Neural progenitor cell (in vitro differentiated cells): ENCODE results near the gene ATXN10. TPM values are rescaled to one million over a fixed set of nuclear protein-coding genes. Genes with fewer than 3 reads are reported as not detected.
"Not testable (repeated sequence)": the region's sequence is repeated elsewhere in the genome, so short reads cannot be mapped to it uniquely, and the experiment has no call there.

ENCODE experiments used
- DNase-seq: peaks from one replicate; pipeline ENCODE4 v3.0.0-alpha.2; 2016; ENCODE audit warnings: low spot score
- H2AFZ ChIP-seq: fragments of 200-600 bp; sonication (generic); replicated peaks from 2 replicates; pipeline ENCODE4 v1.6.1; 2016; ENCODE audit warnings: antibody characterized with exemption
- H3F3A ChIP-seq: fragments of 200-600 bp; sonication (generic); 2 replicates; pipeline ENCODE4 v1.6.1; 2016; ENCODE audit warnings: antibody characterized with exemption, low read depth
- H3K27ac ChIP-seq: fragments of 200-600 bp; sonication (generic); 2 replicates; pipeline ENCODE4 v1.5.1; 2016; ENCODE audit warnings: mild to moderate bottlenecking
- H3K27me3 ChIP-seq: fragments of 200-600 bp; sonication (generic); 2 replicates; pipeline ENCODE4 v1.6.1; 2016; ENCODE audit warnings: mild to moderate bottlenecking, moderate library complexity
- H3K36me3 ChIP-seq: fragments of 200-600 bp; sonication (generic); 2 replicates; pipeline ENCODE4 v1.5.1; 2016
- H3K4me1 ChIP-seq: fragments of 200-600 bp; sonication (generic); 2 replicates; pipeline ENCODE4 v1.6.1; 2016; ENCODE audit warnings: mixed run types
- H3K4me2 ChIP-seq: fragments of 200-600 bp; sonication (generic); 2 replicates; pipeline ENCODE4 v1.6.1; 2016
- H3K4me3 ChIP-seq: fragments of 200-600 bp; sonication (generic); 2 replicates; pipeline ENCODE4 v1.5.1; 2016
- H3K79me2 ChIP-seq: fragments of 200-600 bp; sonication (generic); 2 replicates; pipeline ENCODE4 v1.6.1; 2016; ENCODE audit warnings: low read depth
- H3K9ac ChIP-seq: fragments of 200-600 bp; sonication (generic); 2 replicates; pipeline ENCODE4 v1.6.1; 2016
- H3K9me3 ChIP-seq: fragments of 200-600 bp; sonication (generic); 2 replicates; pipeline ENCODE4 v1.5.1; 2016; ENCODE audit warnings: low read depth
- H4K20me1 ChIP-seq: fragments of 200-600 bp; sonication (generic); 2 replicates; pipeline ENCODE4 v1.6.1; 2016; ENCODE audit warnings: low read depth
- H3K27ac Mint-ChIP-seq: 3 replicates; pipeline ENCODE4 v1.8.0; 2021; ENCODE audit warnings: mixed read lengths
- H3K27me3 Mint-ChIP-seq: 2 replicates; pipeline ENCODE4 v1.8.0; 2022; ENCODE audit warnings: low read depth, mild to moderate bottlenecking, inconsistent platforms, moderate library complexity, mixed read lengths; ENCODE audit not compliant: insufficient read depth
- H3K36me3 Mint-ChIP-seq: 3 replicates; pipeline ENCODE4 v1.8.0; 2021; ENCODE audit warnings: mixed read lengths
- H3K4me1 Mint-ChIP-seq: 3 replicates; pipeline ENCODE4 v1.8.0; 2021; ENCODE audit warnings: mixed read lengths
- H3K4me3 Mint-ChIP-seq: 3 replicates; pipeline ENCODE4 v1.8.0; 2021; ENCODE audit warnings: mild to moderate bottlenecking, moderate library complexity, mixed read lengths
- H3K9me3 Mint-ChIP-seq: 3 replicates; pipeline ENCODE4 v1.8.0; 2020; ENCODE audit warnings: mixed read lengths
- CTCF ChIP-seq: fragments of 200-600 bp; sonication (generic); IDR thresholded peaks from 2 replicates; pipeline ENCODE4 v1.5.1; 2017; ENCODE audit warnings: antibody characterized with exemption, mild to moderate bottlenecking
- EZH2 ChIP-seq: fragments of 200-600 bp; sonication (generic); IDR thresholded peaks from 2 replicates; pipeline ENCODE4 v1.6.1; 2017; ENCODE audit warnings: antibody characterized with exemption, mild to moderate bottlenecking, moderate library complexity
- EZH2phosphoT487 ChIP-seq: fragments of 200-600 bp; sonication (generic); IDR thresholded peaks from 2 replicates; pipeline ENCODE4 v1.6.1; 2017; ENCODE audit warnings: antibody characterized with exemption
- total RNA-seq: library from RNA; depleted of rRNA; stranded (reverse); fragments of >200 nt; gene quantifications from 2 replicates; pipeline ENCODE4 v1.2.3, GENCODE V29; 2015; ENCODE audit warnings: low replicate concordance

ATXN10 gene
- total RNA-seq, 1 donor from 2014 or later = 168 TPM

- Histone ChIP-seq H3K9ac (no peak overlapping the region), H3F3A (no peaks in the 10 kb centered on the region), H3K4me3 (no peak overlapping the region), H3K4me2 (no peak overlapping the region), H3K27me3 (no peaks in the 10 kb centered on the region), H2AFZ (no peak overlapping the region), H3K9me3 (peaks cover 14% of the 10 kb centered on the region), H4K20me1 (no peaks in the 10 kb centered on the region), H3K36me3 (peaks cover 34% of the 10 kb centered on the region), H3K27ac (no peak overlapping the region), H3K4me1 (no peaks in the 10 kb centered on the region), H3K79me2 (peaks cover 11% of the 10 kb centered on the region)
- no peak overlapping the region for H3K27ac Mint-ChIP-seq
- H3K27me3 Mint-ChIP-seq = no peaks in the 10 kb centered on the region
- H3K4me1 Mint-ChIP-seq = no peaks in the 10 kb centered on the region
- peaks cover 63% of the 10 kb centered on the region for H3K36me3 Mint-ChIP-seq
- peaks cover 50% of the 10 kb centered on the region for H3K9me3 Mint-ChIP-seq
- no peak for DNase-seq
- TF ChIP-seq EZH2 (no peak), EZH2phosphoT487 (no peak), CTCF (no peak)
- no peak overlapping the region for H3K4me3 Mint-ChIP-seq
Observed at GRCh38 chr22:45793161-45793560, 121.5 kb downstream of the ATXN10 start.

GRCh38 chr22:45793892-45794291, 122.3 kb downstream of the ATXN10 start:
- Histone ChIP-seq H3K9ac (no peak overlapping the region), H3K4me1 (no peaks in the 10 kb centered on the region), H3K4me2 (no peak overlapping the region), H3K27me3 (no peaks in the 10 kb centered on the region), H3K4me3 (no peak overlapping the region), H3K79me2 (peaks cover 11% of the 10 kb centered on the region), H3K27ac (no peak overlapping the region), H3F3A (no peaks in the 10 kb centered on the region), H3K36me3 (peaks cover 34% of the 10 kb centered on the region), H3K9me3 (peaks cover 14% of the 10 kb centered on the region), H2AFZ (no peak overlapping the region), H4K20me1 (no peaks in the 10 kb centered on the region)
- Mint-ChIP-seq H3K4me1 (no peaks in the 10 kb centered on the region), H3K27me3 (no peaks in the 10 kb centered on the region), H3K9me3 (peaks cover 52% of the 10 kb centered on the region), H3K27ac (no peak overlapping the region), H3K4me3 (no peak overlapping the region), H3K36me3 (peaks cover 69% of the 10 kb centered on the region)
- no peak for TF ChIP-seq EZH2phosphoT487
- TF ChIP-seq EZH2 = no peak
- no peak for TF ChIP-seq CTCF
- DNase-seq = no peak

GRCh38 chr22:45796009-45796408, 124.4 kb downstream of the ATXN10 start:
- H3K4me1 ChIP-seq, H3K4me1 Mint-ChIP-seq, H3K4me3 ChIP-seq, H3K4me2 ChIP-seq, H4K20me1 ChIP-seq, H2AFZ ChIP-seq, H3K79me2 ChIP-seq, DNase-seq, H3K27ac ChIP-seq, H3K9ac ChIP-seq, H3K4me3 Mint-ChIP-seq, H3K27ac Mint-ChIP-seq, H3F3A ChIP-seq, H3K27me3 ChIP-seq, H3K27me3 Mint-ChIP-seq: not testable (repeated sequence)
- Histone ChIP-seq H3K36me3 (peaks cover 38% of the 10 kb centered on the region), H3K9me3 (peaks cover 14% of the 10 kb centered on the region)
- peaks cover 69% of the 10 kb centered on the region for H3K36me3 Mint-ChIP-seq
- H3K9me3 Mint-ChIP-seq = peaks cover 51% of the 10 kb centered on the region

- Histone ChIP-seq H3K9ac (no peak overlapping the region), H3K4me3 (no peak overlapping the region), H3K27me3 (no peaks in the 10 kb centered on the region), H3K36me3 (peaks cover 30% of the 10 kb centered on the region), H2AFZ (no peak overlapping the region), H3K9me3 (peaks cover 14% of the 10 kb centered on the region), H3K4me2 (no peak overlapping the region), H3K79me2 (no peaks in the 10 kb centered on the region), H3K4me1 (no peaks in the 10 kb centered on the region), H3F3A (no peaks in the 10 kb centered on the region), H4K20me1 (no peaks in the 10 kb centered on the region), H3K27ac (no peak overlapping the region)
- TF ChIP-seq EZH2phosphoT487 (no peak), CTCF (no peak), EZH2 (no peak)
- DNase-seq = no peak
- Mint-ChIP-seq H3K27me3 (peaks cover 2% of the 10 kb centered on the region), H3K4me1 (no peaks in the 10 kb centered on the region), H3K36me3 (peaks cover 65% of the 10 kb centered on the region), H3K9me3 (peaks cover 45% of the 10 kb centered on the region), H3K4me3 (no peak overlapping the region), H3K27ac (no peak overlapping the region)
Observed at GRCh38 chr22:45799291-45799690, 127.7 kb downstream of the ATXN10 start.
